GM19324 (cell line): ENCODE results near the gene EVC2.
"Not testable (repeated sequence)": the region's sequence is repeated elsewhere in the genome, so short reads cannot be mapped to it uniquely, and the experiment has no call there.

Source experiments
- ATAC-seq: cut with Tn5 transposase; IDR thresholded peaks from one replicate; pipeline ENCODE4 v1.9.1; 2021; ENCODE audit warnings: mild to moderate bottlenecking, moderate library complexity; ENCODE audit not compliant: unreplicated experiment, low FRiP score

EVC2 gene

DNA sequence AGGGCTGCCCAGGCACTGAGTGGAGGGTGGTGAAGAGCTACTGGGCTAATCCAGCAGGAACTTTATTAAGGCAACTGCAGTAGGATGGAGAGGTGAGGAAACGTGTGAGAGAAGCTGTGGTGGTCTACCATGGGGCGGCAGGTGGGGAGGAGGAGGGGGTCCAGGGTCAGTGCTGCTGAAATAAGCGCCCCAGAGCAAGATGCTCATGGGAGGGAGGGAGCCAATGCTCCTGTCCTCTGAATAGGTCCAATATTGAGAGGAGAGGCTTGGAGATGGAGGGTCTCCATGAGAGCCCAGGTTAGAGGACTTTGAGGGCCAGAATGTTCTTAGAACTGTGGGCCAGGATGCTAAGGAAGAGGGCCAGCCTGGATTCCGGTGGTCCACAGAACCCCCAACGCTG lies 37.9 kb upstream of the EVC2 start:
- ATAC-seq: no peak

GRCh38 chr4:5742968-5743367 lies 34.6 kb upstream of the EVC2 start:
- no peak for ATAC-seq

- no peak for ATAC-seq
These were observed 34.0 kb upstream of the EVC2 start for GRCh38 chr4:5742388-5742787.

DNA sequence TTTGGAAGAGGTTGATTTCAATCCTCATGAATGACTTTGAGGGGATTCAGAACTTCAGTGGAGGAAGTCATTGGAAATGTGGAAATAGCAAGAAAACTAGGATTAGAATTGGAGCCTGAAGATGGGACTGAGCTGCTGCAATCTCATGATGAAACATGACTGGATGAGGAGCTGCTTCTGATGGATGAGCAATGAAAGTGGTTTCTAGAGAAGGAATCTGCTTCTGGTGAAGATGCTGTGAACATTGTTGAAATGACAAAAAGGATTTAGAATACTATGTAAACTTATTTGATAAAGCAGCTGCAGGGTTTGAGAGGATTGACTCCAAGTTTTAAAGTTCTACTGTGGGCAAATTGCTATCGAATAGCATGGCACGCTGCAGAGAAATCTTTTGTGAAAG lies 29.7 kb upstream of the EVC2 start:
- no peak for ATAC-seq

DNA sequence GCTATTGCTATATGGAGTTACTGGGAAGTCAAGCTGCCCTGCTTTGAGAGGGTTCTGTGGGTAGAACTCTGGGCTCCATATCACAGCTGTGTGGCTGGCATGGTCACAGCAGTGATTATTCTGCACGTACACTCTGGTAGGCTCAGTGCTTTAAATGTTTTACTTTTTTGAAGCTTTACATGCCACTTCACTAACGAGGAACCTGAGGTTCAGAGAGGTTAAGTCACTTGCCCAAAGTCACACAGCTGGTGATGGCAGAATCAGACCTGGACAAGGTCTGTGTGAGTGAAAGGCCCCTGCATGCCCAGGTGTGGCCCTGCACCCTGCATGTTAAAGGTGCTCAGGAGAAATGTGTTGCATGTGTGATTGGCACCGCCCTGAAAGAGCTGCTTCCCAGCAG lies 27.1 kb upstream of the EVC2 start:
- no peak for ATAC-seq

DNA sequence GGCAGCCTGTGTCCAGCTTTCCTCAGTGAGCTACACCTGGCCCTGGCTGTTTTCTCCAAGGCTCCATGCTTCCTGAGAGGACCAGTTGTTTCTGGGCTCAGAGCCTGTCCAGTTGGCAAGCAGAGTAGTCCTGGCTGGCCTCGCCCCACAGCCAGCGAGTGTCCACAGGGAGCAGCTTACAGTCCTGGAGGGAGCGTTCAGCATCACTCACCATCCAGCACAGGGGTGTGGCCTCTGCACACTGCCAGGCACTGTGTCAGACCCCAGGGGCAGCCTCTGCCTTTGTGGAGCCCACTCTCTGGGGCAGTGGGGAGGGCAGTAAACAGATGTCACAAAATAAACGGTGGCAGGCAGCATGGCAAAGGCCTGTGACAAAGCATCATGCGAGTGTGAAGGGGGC lies 26.5 kb upstream of the EVC2 start:
- no peak for ATAC-seq

- no peak for ATAC-seq
These were observed 23.8 kb upstream of the EVC2 start for GRCh38 chr4:5732158-5732557.

DNA sequence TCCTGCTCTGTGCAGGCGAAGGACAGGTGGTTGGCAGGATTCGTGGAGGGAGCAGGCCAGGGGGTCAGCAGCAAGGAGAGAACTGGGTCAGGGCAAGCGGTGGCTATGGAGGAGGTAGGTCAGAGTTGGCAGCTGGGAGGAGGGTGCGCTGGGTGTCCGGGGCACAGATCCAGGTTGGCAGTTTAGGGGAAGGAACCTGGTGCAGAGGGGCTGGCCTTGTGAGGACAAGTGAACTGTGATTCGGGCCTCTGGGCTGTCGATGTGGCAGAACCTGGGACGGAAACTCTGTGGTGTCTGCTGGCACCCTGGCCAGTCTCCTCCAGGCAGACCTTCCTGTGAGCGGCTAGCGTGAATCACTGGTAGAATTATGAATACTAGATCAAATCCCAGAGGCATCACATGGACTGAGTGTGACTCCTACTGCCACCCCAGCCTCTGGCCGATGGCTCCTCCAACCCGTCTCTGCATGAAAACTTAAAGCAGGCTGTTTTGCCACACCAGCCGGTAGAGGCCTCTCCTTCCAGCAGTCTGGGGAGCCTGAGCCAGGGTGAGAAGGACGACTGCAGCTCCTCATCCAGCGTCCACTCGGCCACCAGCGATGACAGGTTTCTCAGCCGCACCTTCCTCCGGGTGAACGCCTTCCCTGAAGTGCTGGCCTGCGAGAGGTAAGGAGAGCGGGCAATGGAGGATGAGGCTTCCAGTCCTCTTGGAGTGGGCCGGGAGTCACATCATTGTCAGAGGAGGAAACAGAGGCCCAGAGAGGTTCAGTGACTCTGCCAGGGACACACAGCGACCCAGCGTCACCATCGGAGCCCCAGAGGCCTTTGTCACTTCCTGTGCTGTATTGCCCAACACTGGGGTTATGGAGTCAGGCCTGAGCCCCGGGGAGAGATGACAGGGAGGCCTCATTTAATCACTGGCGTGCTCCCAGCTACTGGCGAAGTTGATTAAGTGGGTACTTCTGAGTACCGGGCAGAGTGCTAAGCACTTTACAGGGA lies 22.9 kb upstream of the EVC2 start:
- ATAC-seq: no peak

DNA sequence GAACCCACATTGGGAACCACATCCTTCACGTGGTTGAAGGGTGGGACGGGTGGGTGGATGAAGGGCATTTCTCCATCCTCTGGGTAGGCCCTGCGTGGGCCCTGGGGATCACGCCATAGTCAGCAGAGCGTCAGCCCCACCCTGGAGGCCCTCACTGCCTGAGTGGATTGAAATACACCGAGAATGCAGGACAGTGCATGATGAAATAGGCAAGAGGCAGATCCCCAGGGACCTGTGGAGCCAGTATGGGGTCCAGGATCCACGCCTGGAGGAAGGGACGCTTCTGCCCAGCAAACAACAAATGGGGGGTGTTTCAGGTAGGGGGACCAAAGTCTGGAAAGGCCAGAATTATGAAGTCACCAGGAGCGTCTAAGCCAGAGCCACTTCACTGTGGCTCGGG lies 22.1 kb upstream of the EVC2 start:
- ATAC-seq: no peak

- ATAC-seq: not testable (repeated sequence)
These were observed 20.1 kb upstream of the EVC2 start for GRCh38 chr4:5728412-5728811.

DNA sequence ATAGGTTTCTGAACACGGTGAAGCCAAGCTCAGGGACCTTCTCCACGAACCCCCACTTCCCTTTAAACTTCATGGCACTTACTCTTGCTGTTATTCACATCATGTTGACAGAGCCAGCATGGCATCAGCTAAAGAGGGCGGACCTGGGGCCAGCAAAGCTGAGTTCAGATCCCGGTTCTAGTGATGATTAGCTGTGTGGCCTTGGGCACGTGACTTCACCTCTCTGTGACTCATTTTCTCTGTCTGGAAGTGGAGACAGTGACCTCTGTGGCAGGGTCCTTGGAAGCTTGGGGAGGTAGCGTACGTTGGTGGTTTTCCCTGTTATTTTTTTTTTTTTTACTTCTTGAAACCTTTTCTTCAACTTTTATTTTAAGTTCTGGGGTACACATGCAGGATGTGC lies 16.0 kb upstream of the EVC2 start:
- ATAC-seq: no peak

DNA sequence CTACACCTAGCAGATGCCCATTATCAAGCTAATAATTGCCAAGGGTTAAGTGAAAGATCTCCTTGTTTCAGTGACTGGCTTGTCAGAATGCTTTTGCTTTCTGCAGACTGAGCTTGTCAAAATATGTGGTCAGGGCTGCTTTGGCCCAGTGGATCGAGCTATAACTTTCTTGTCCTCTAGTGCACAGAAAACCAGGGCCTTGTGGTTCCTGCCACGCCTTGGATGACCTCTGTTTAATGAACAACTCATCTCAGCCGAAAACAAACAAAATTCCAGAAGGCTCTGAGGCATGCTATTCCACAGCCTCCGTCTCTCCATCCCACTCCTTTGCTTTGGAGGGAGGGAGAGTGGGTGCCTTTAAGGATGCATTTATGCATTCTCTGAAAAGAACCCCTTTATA lies 14.0 kb upstream of the EVC2 start:
- no peak for ATAC-seq

- no peak for ATAC-seq
These were observed 13.6 kb upstream of the EVC2 start for GRCh38 chr4:5721923-5722322.

DNA sequence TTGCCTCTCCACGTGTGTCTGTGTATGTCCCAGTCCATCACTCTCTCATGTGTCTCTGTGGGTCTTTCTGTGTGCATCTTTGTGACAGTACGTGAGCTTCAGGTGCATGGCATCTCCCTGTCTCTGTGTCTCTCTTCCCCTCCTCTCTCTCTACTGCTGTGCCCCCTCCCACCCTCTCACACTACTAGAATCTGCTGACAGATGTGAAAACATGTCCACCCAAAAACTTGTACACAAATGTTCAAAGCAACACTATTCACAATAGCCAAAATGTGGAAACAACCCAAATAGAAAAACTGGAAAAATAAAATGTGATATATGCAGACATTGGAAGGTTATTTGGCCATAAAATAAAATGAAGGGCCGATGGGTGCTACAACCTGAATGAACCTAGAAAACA lies 12.6 kb upstream of the EVC2 start:
- no peak for ATAC-seq

DNA sequence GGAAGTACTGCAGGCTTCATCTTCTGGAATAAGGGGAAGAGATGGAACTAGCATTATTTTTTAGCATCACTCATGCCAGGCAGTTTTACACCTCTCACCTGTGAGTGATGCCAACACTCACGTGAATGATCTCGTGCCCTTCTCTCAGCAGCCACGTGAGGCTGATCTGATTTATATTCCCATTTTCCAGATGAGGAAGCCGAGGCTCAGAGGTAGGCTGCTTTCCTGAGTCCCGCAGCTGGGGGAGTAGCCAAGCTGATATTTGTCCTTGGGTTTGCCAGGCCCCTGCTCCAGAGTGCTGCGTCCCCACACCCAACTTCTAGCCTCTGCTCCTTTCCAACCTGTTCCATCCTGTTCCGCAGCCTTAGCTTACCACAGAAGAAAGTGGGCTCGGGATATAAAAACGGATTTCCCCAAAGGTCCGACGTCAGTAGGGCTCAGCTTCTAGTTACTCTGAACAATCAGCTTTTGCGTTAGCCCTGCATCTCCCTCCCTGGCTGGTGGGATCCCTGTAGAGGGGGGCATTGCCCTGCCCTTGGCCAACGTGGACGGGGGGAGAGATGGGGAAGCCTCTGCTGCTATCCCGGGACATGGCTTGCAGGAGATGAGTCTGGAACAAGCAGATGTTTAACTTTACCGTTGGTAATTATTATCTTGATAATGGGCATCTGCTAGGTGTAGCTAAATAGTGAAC lies 11.9 kb upstream of the EVC2 start:
- ATAC-seq: no peak

DNA sequence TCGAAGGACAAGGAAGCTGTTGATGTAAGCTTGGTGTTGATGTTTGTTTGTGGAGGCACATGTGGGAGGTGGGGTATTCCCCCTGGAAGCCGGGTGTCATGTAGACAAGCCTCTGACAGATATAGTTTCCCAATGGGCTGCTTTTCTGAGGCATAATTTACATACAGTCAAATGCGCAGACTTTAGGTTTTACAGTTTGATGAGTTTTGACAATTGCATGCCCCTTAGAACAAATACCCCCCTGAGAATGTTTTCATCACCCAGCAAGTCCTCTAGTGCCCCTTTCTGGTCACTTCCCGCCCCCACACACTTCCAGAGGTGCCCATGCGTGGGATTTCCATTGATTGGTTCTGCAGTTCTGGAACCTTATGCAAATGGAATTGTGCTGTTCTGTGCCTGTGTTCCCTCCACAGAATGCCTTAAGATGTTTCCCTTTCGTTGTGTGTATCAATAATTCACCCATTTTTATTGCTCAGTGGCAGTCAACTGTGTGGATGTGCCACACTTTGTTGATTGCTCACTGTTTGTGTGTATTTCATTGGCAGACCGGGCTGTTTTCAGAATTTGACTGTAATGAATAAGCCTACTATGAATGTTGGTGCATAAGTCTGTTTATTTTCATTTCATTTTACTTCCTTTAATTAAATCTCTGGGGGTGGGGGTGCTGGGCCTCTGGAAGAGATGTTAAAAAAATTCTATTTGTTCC lies 11.1 kb upstream of the EVC2 start:
- ATAC-seq: no peak

- no peak for ATAC-seq
These were observed 10.1 kb upstream of the EVC2 start for GRCh38 chr4:5718411-5718810.

- ATAC-seq: no peak
These were observed 9.2 kb upstream of the EVC2 start for GRCh38 chr4:5717449-5718158.

DNA sequence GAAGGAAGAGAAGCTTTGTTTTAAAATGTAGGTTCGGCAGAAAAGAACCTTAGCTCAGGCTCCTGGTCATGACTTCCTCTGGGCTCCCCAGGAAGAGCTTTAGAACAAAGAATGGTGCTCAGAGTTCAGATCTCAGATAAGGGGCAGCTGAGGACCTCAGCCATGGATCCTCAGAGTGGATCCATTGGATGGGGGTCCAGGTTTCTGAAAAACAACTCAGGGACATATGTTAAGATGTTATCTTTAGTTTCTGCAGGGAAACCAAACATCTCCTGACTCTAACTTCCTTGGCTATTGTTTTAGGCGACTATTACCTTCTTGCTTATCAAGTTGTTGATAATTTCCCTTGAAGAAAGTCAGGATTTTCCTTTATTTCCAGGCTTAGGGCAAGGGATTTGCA lies 8.0 kb upstream of the EVC2 start:
- no peak for ATAC-seq

GRCh38 chr4:5715357-5715756 lies 7.0 kb upstream of the EVC2 start:
- ATAC-seq: no peak

- no peak for ATAC-seq
These were observed 5.5 kb upstream of the EVC2 start for GRCh38 chr4:5713861-5714260.
